ENCODE data around the gene CDC14B.

Gene CDC14B

GRCh38 chr9:96494215-96494800 is 125.3 kb downstream of the CDC14B start:
- ChIA-PET CTCF (no interaction called here), POLR2A (no interaction called here)
- TF ChIP-seq CTCF (IDR thresholded peaks at IDR 0.05; ENCODE audit: control extremely low read depth, extremely low read depth, low read depth, missing control alignments), result no peak

GRCh38 chr9:96493757-96494156 is 125.9 kb downstream of the CDC14B start:
- TF ChIP-seq CTCF (IDR thresholded peaks at IDR 0.05; ENCODE audit: control extremely low read depth, extremely low read depth, low read depth, missing control alignments), result no peak
- CTCF ChIA-PET, result no interaction called here
- POLR2A ChIA-PET, result no interaction called here
- DNase-seq (ENCODE audit: extremely low spot score), result no peak

More at GRCh38 chr9:96494215-96494800, 125.3 kb downstream of the CDC14B start:
- no peak for DNase-seq (ENCODE audit: extremely low spot score)

- CTCF ChIA-PET, result no interaction called here
- no peak for TF ChIP-seq CTCF (IDR thresholded peaks at IDR 0.05; ENCODE audit: control extremely low read depth, extremely low read depth, low read depth, missing control alignments)
- no peak for DNase-seq (ENCODE audit: extremely low spot score)
- POLR2A ChIA-PET, result no interaction called here
Measured at GRCh38 chr9:96492993-96493531, 126.6 kb downstream of the CDC14B start.

- ChIA-PET CTCF (interaction anchor here (1.6 kb wide), 1 partner anchor 66 kb away, joined by 3 read pairs; no protein-coding TSS in a partner anchor), POLR2A (no interaction called here)
- DNase-seq (ENCODE audit: extremely low spot score), result no peak
Measured at GRCh38 chr9:96491880-96492525, 127.6 kb downstream of the CDC14B start.

GRCh38 chr9:96491079-96491879 is 128.4 kb downstream of the CDC14B start:
- no peak for DNase-seq (ENCODE audit: extremely low spot score)
- TF ChIP-seq CTCF (IDR thresholded peaks at IDR 0.05; ENCODE audit: control extremely low read depth, extremely low read depth, low read depth, missing control alignments), result no peak
- POLR2A ChIA-PET, result no interaction called here
- CTCF ChIA-PET, result interaction anchor here (1.5 to 1.6 kb wide), 2 partner anchors 17 to 66 kb away, joined by 3 to 4 read pairs; no protein-coding TSS in a partner anchor

More at GRCh38 chr9:96491880-96492525, 127.6 kb downstream of the CDC14B start:
- no peak for TF ChIP-seq CTCF (IDR thresholded peaks at IDR 0.05; ENCODE audit: control extremely low read depth, extremely low read depth, low read depth, missing control alignments)

- ChIA-PET CTCF (interaction anchor here (1.5 to 1.6 kb wide), 2 partner anchors 17 to 67 kb away, joined by 3 to 4 read pairs; no protein-coding TSS in a partner anchor), POLR2A (no interaction called here)
- no peak for TF ChIP-seq CTCF (IDR thresholded peaks at IDR 0.05; ENCODE audit: control extremely low read depth, extremely low read depth, low read depth, missing control alignments)
- no peak for DNase-seq (ENCODE audit: extremely low spot score)
Measured at GRCh38 chr9:96490534-96491078, 129.0 kb downstream of the CDC14B start.
